Activated T-cell treated with anti-CD3 and anti-CD28 coated beads for 24 hours (primary cell): ENCODE results near the gene STRA6.

Experiments used
- DNase-seq: peaks from one replicate; pipeline ENCODE4 v3.0.0-alpha.2; 2020; ENCODE audit warnings: low read depth

The STRA6 gene

DNA sequence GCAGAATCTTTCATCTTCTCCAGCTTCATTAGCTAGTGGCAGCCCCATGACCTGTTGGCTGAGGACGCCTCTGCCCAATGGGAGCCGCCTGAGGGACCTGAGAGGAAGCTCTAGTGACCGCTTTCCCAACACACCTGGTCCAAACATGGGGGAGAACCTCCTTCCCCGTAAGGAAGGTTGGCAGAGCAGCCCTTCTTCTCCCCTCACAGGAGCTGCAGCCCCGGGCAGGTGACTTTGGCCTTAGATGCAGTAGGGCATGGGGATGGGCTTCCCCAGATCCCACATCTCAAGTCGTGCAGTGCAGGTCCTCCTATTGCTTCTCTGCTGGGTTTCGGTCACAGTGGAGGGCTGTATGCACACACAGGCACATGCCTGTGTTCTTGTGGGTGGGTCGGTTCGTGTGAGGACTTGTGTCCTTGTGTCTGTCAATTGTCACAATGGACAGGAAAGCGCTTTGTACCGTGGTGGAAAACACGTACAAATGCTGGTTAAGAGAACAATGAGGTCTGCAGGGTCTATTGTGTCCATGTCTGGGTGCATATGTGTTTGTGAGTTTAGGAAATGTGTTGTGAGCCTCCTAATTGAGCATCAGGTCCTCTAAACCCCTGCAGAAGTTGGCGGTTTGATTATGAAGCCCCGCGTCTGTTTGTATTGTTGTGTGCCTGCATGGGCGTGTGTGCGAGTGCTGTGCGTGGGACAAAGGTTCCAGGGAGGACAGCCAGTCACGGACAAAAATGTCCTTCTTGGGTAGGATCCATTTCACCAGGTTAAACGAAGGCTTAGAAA, 70.8 kb downstream of the STRA6 start:
- DNase-seq = no peak

GRCh38 chr15:74130849-74131627, 71.5 kb downstream of the STRA6 start:
- no peak for DNase-seq

DNA sequence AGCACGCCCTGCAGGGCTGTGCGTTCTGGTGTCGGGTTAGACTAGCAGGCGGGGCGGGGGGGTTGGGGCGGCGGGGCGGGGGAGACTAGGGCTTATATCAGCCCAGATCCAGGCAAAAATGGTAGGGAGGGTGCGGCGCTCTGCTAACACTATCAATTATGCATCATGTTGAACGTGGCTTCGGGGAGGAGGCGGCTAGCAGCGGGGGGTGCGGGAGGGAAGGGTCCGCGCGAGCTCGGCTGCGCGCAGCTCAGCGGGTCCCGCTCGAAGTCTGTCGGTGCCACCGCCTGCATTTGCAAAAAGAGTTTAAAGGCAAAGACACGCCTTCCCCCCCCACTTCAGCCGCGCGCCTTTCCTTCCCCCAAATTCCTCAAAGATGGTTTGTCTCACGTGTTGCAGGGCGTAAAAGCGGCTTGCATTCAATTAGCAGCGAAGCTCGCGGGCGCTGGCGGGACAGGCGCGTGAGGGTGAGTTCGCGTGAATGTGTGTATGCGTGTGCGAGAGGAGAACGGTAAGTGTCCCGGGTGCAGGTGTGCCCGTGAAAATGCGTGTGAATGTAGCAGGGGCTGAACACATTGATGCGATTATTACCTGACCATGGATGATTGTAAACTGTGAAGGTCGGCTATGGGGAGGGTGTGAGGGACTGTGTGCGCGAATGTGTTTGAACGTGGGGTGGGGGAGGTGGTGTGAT, 72.3 kb downstream of the STRA6 start, which contains the start of gene ISLR2:
Gene ISLR2, plus strand, starts transcription at position 432 of the 694 bp plus-strand sequence. CDS start 2,169 bp downstream, outside the sequence.
- no peak for DNase-seq

GRCh38 chr15:74129586-74130154, 72.9 kb downstream of the STRA6 start:
- DNase-seq = no peak
